Stimulated activated memory B cell treated with anti-CD40 and anti-IgM and Interleukin-4, amounts not matched to agents 10 μg/mL and 1 μg/mL and 100 μg/mL, for 72 hours (primary cell): ENCODE data around the gene TBC1D23.
A peak's percentile ranks its signal among the peaks of the same experiment; 100 is the strongest.
"Not testable (repeated sequence)": the region's sequence is repeated elsewhere in the genome, so short reads cannot be mapped to it uniquely, and the experiment has no call there.

Experiments
- ATAC-seq: fragments of 150-1000 bp; cut with Tn5 transposase; 2 replicates; pipeline ENCODE4 v1.10.0; 2021
- H3K27ac Mint-ChIP-seq: one replicate; pipeline ENCODE4 v1.8.0; 2022; ENCODE audit warnings: mild to moderate bottlenecking, mixed read lengths
- H3K27me3 Mint-ChIP-seq: one replicate; pipeline ENCODE4 v1.8.0; 2022; ENCODE audit warnings: mixed read lengths
- H3K36me3 Mint-ChIP-seq: one replicate; pipeline ENCODE4 v1.8.0; 2022; ENCODE audit warnings: mixed read lengths
- H3K4me1 Mint-ChIP-seq: one replicate; pipeline ENCODE4 v1.8.0; 2022; ENCODE audit warnings: mixed read lengths
- H3K4me3 Mint-ChIP-seq: one replicate; pipeline ENCODE4 v1.8.0; 2022; ENCODE audit warnings: mild to moderate bottlenecking, moderate library complexity, mixed read lengths
- H3K9me3 Mint-ChIP-seq: one replicate; pipeline ENCODE4 v1.8.0; 2022; ENCODE audit warnings: mixed read lengths

TBC1D23 gene

GRCh38 chr3:100310355-100310965, 49.7 kb downstream of the TBC1D23 start:
- Mint-ChIP-seq H3K36me3 (peaks cover 21% of the 10 kb centered on the region), H3K4me3 (no peak overlapping the region), H3K9me3 (no peaks in the 10 kb centered on the region), H3K27me3 (no peaks in the 10 kb centered on the region), H3K4me1 (no peaks in the 10 kb centered on the region), H3K27ac (no peak overlapping the region)
- ATAC-seq = no peak

- Mint-ChIP-seq H3K4me3 (no peak overlapping the region), H3K4me1 (no peaks in the 10 kb centered on the region), H3K27me3 (no peaks in the 10 kb centered on the region), H3K36me3 (peaks cover 21% of the 10 kb centered on the region), H3K9me3 (no peaks in the 10 kb centered on the region), H3K27ac (no peak overlapping the region)
- ATAC-seq = no peak
Observed at GRCh38 chr3:100311011-100311410, 50.2 kb downstream of the TBC1D23 start.

- Mint-ChIP-seq H3K9me3 (no peaks in the 10 kb centered on the region), H3K36me3 (peaks cover 17% of the 10 kb centered on the region), H3K4me1 (peaks cover 4% of the 10 kb centered on the region), H3K27me3 (no peaks in the 10 kb centered on the region), H3K27ac (no peak overlapping the region), H3K4me3 (no peak overlapping the region)
- ATAC-seq = no peak
Observed at GRCh38 chr3:100316641-100317069, 55.9 kb downstream of the TBC1D23 start.

- H3K4me3 Mint-ChIP-seq = no peak overlapping the region
- H3K9me3 Mint-ChIP-seq = no peaks in the 10 kb centered on the region
- H3K27ac Mint-ChIP-seq = no peak overlapping the region
- no peak for ATAC-seq
- peaks cover 4% of the 10 kb centered on the region for H3K4me1 Mint-ChIP-seq
- no peaks in the 10 kb centered on the region for H3K27me3 Mint-ChIP-seq
- peaks cover 13% of the 10 kb centered on the region for H3K36me3 Mint-ChIP-seq
Observed at GRCh38 chr3:100317912-100318311, 57.1 kb downstream of the TBC1D23 start.

GRCh38 chr3:100319951-100320350, 59.2 kb downstream of the TBC1D23 start:
- peaks cover 4% of the 10 kb centered on the region for H3K4me1 Mint-ChIP-seq

GRCh38 chr3:100324044-100324443, 63.3 kb downstream of the TBC1D23 start:
- no peak overlapping the region for H3K4me3 Mint-ChIP-seq
- no peak for ATAC-seq
- H3K9me3 Mint-ChIP-seq = peaks cover 3% of the 10 kb centered on the region
- peaks cover 19% of the 10 kb centered on the region for H3K36me3 Mint-ChIP-seq
- H3K27ac Mint-ChIP-seq = no peak overlapping the region
- H3K27me3 Mint-ChIP-seq = no peaks in the 10 kb centered on the region
- no peaks in the 10 kb centered on the region for H3K4me1 Mint-ChIP-seq

More at GRCh38 chr3:100319951-100320350, 59.2 kb downstream of the TBC1D23 start:
- H3K27ac Mint-ChIP-seq = no peak overlapping the region
- peaks cover 13% of the 10 kb centered on the region for H3K36me3 Mint-ChIP-seq
- no peaks in the 10 kb centered on the region for H3K27me3 Mint-ChIP-seq
- no peak overlapping the region for H3K4me3 Mint-ChIP-seq
- H3K9me3 Mint-ChIP-seq = no peaks in the 10 kb centered on the region
- ATAC-seq = no peak

- no peaks in the 10 kb centered on the region for H3K27me3 Mint-ChIP-seq
- no peak overlapping the region for H3K27ac Mint-ChIP-seq
- H3K4me3 Mint-ChIP-seq = no peak overlapping the region
- ATAC-seq = no peak
- H3K4me1 Mint-ChIP-seq = no peaks in the 10 kb centered on the region
- peaks cover 3% of the 10 kb centered on the region for H3K9me3 Mint-ChIP-seq
- peaks cover 12% of the 10 kb centered on the region for H3K36me3 Mint-ChIP-seq
Observed at GRCh38 chr3:100325827-100326226, 65.0 kb downstream of the TBC1D23 start.

- not testable (repeated sequence) for H3K4me3 Mint-ChIP-seq, H3K27me3 Mint-ChIP-seq, H3K4me1 Mint-ChIP-seq, H3K9me3 Mint-ChIP-seq, H3K27ac Mint-ChIP-seq, ATAC-seq
- H3K36me3 Mint-ChIP-seq = peaks cover 12% of the 10 kb centered on the region
Observed at GRCh38 chr3:100327377-100327776, 66.6 kb downstream of the TBC1D23 start.

GRCh38 chr3:100329800-100330489, 69.2 kb downstream of the TBC1D23 start:
- Mint-ChIP-seq H3K27me3 (no peaks in the 10 kb centered on the region), H3K36me3 (peaks cover 12% of the 10 kb centered on the region), H3K4me3 (no peak overlapping the region), H3K9me3 (peaks cover 3% of the 10 kb centered on the region), H3K27ac (no peak overlapping the region), H3K4me1 (peaks cover under 1% of the 10 kb centered on the region)
- ATAC-seq = no peak

GRCh38 chr3:100330651-100331050, 69.9 kb downstream of the TBC1D23 start:
- Mint-ChIP-seq H3K36me3 (peaks cover 12% of the 10 kb centered on the region), H3K27ac (no peak overlapping the region), H3K4me3 (no peak overlapping the region), H3K9me3 (peaks cover 3% of the 10 kb centered on the region), H3K4me1 (peaks cover 7% of the 10 kb centered on the region), H3K27me3 (no peaks in the 10 kb centered on the region)
- ATAC-seq = no peak

- Mint-ChIP-seq H3K4me3 (no peak overlapping the region), H3K4me1 (peaks cover 15% of the 10 kb centered on the region), H3K27me3 (no peaks in the 10 kb centered on the region), H3K27ac (no peak overlapping the region), H3K9me3 (peaks cover 3% of the 10 kb centered on the region), H3K36me3 (peaks cover 10% of the 10 kb centered on the region)
- ATAC-seq = no peak
Observed at GRCh38 chr3:100331660-100332059, 70.9 kb downstream of the TBC1D23 start.

- no peaks in the 10 kb centered on the region for H3K9me3 Mint-ChIP-seq
- no peak for ATAC-seq
- H3K27ac Mint-ChIP-seq = no peak overlapping the region
- H3K36me3 Mint-ChIP-seq = no peaks in the 10 kb centered on the region
- peaks cover 15% of the 10 kb centered on the region for H3K4me1 Mint-ChIP-seq
- no peak overlapping the region for H3K4me3 Mint-ChIP-seq
- H3K27me3 Mint-ChIP-seq = no peaks in the 10 kb centered on the region
Observed at GRCh38 chr3:100333051-100333450, 72.3 kb downstream of the TBC1D23 start.

GRCh38 chr3:100333970-100334487, 73.2 kb downstream of the TBC1D23 start:
- no peaks in the 10 kb centered on the region for H3K9me3 Mint-ChIP-seq
- H3K4me3 Mint-ChIP-seq = peak overlapping the region; percentile 99
- H3K27ac Mint-ChIP-seq = peak overlapping the region; percentile 99
- H3K36me3 Mint-ChIP-seq = peaks cover 4% of the 10 kb centered on the region
- H3K4me1 Mint-ChIP-seq = peaks cover 23% of the 10 kb centered on the region
- peak; percentile 38 for ATAC-seq
- no peaks in the 10 kb centered on the region for H3K27me3 Mint-ChIP-seq

GRCh38 chr3:100334488-100335351, 73.9 kb downstream of the TBC1D23 start, which contains the start of gene NIT2:
TSS of gene NIT2 (plus strand) at chr3:100334757. CDS start at chr3:100334792, 35 bp downstream.
- H3K4me1 Mint-ChIP-seq = peaks cover 25% of the 10 kb centered on the region
- no peaks in the 10 kb centered on the region for H3K9me3 Mint-ChIP-seq
- H3K36me3 Mint-ChIP-seq = peaks cover 11% of the 10 kb centered on the region
- H3K27me3 Mint-ChIP-seq = no peaks in the 10 kb centered on the region
- H3K27ac Mint-ChIP-seq = peak within 1 kb of the TSS; percentile 99
- H3K4me3 Mint-ChIP-seq = peak within 1 kb of the TSS; percentile 99
- peak; percentile 97 for ATAC-seq

GRCh38 chr3:100335434-100335833, 74.6 kb downstream of the TBC1D23 start:
- H3K9me3 Mint-ChIP-seq = no peaks in the 10 kb centered on the region

More at GRCh38 chr3:100335434-100335833, 74.6 kb downstream of the TBC1D23 start:
- Mint-ChIP-seq H3K4me1 (peaks cover 25% of the 10 kb centered on the region), H3K4me3 (peak overlapping the region; percentile 99), H3K27ac (peak overlapping the region; percentile 99), H3K27me3 (no peaks in the 10 kb centered on the region), H3K36me3 (peaks cover 13% of the 10 kb centered on the region)
- peak; percentile 78 for ATAC-seq
